T-cell (primary cell): ENCODE data around the gene DOK3. TPM values are rescaled to one million over a fixed set of nuclear protein-coding genes. Genes with fewer than 3 reads are reported as not detected.

Experiments used
- total RNA-seq, 35 experiments: library from RNA in 6 of 35; stranded (reverse) in 6 of 35; fragments of 120-200 nt in 1 of 35; gene quantifications; one replicate each; pipeline versions ENCODE4 v1.2.1 to v1.2.4 and lab custom pipeline; 2013 to 2026

Gene DOK3
- total RNA-seq, 5 donors from 2014 or later (not counting 1 experiment from before 2014, with no cell fraction given), result 1.1 to 5.8 (median 4.3) TPM

Other genes with a start within 250 kb of the DOK3 start
- 10 to 100 TPM; 18.2 to 34.0 (median 25.2) TPM for gene RAB24, start 206.1 kb downstream of the DOK3 start, total RNA-seq
- 10 to 100 TPM; 52.0 to 84.9 (median 74.5) TPM for gene PRELID1, start 206.0 kb downstream of the DOK3 start, total RNA-seq
- 10 to 100 TPM in 4 of 5 donors, 1 to 10 TPM in 1; 9.3 to 15.2 (median 12.4) TPM for gene MXD3, start 197.9 kb downstream of the DOK3 start, total RNA-seq
- gene LMAN2, start 158.2 kb downstream of the DOK3 start, total RNA-seq, result 100 to 1,000 TPM in 3 of 5 donors, 10 to 100 TPM in 2; 67.2 to 122 (median 106) TPM
- 100 to 1,000 TPM in 3 of 5 donors, 10 to 100 TPM in 2; 85.7 to 209 (median 195) TPM for gene RGS14, start 151.9 kb downstream of the DOK3 start, total RNA-seq
- gene SLC34A1, start 125.4 kb downstream of the DOK3 start, total RNA-seq, result under 1 TPM in 3 of 5 donors, not detected in 2; 0.13 to 0.18 (median 0.16) TPM
- gene PFN3, start 109.2 kb downstream of the DOK3 start, total RNA-seq, result not detected
- under 1 TPM in 4 of 5 donors, not detected in 1; 0.28 to 0.98 (median 0.42) TPM for gene F12, start 100.3 kb downstream of the DOK3 start, total RNA-seq
- 100 to 1,000 TPM; 196 to 226 (median 216) TPM for gene GRK6, start 83.2 kb downstream of the DOK3 start, total RNA-seq
- 10 to 100 TPM in 4 of 5 donors, 1 to 10 TPM in 1; 9.5 to 28.2 (median 12.3) TPM for gene PRR7, start 63.0 kb downstream of the DOK3 start, total RNA-seq
- gene DBN1, start 36.2 kb downstream of the DOK3 start, total RNA-seq, result 10 to 100 TPM; 11.6 to 41.3 (median 21.1) TPM
- 10 to 100 TPM in 4 of 5 donors, 1 to 10 TPM in 1; 9.8 to 17.8 (median 12.8) TPM for gene PDLIM7, start 12.2 kb downstream of the DOK3 start, total RNA-seq
- 100 to 1,000 TPM in 3 of 5 donors, 10 to 100 TPM in 2; 64.8 to 118 (median 106) TPM for gene DDX41, start 7.1 kb upstream of the DOK3 start, total RNA-seq
- 100 to 1,000 TPM; 162 to 233 (median 217) TPM for gene FAM193B, start 44.7 kb upstream of the DOK3 start, total RNA-seq
- gene TMED9, start 82.4 kb upstream of the DOK3 start, total RNA-seq, result 10 to 100 TPM; 51.2 to 96.1 (median 84.8) TPM
- gene B4GALT7, start 90.3 kb upstream of the DOK3 start, total RNA-seq, result 10 to 100 TPM; 30.4 to 46.7 (median 39.1) TPM